GM19463 (cell line): ENCODE measurements around the gene SLC35D3.
A peak's percentile ranks its signal among the peaks of the same experiment; 100 is the strongest.
"Not testable (repeated sequence)": the region's sequence is repeated elsewhere in the genome, so short reads cannot be mapped to it uniquely, and the experiment has no call there.

Source experiments
- ATAC-seq: cut with Tn5 transposase; IDR thresholded peaks from one replicate; pipeline ENCODE4 v1.9.1; 2021; ENCODE audit warnings: mild to moderate bottlenecking, moderate library complexity; ENCODE audit not compliant: unreplicated experiment

The SLC35D3 gene

DNA sequence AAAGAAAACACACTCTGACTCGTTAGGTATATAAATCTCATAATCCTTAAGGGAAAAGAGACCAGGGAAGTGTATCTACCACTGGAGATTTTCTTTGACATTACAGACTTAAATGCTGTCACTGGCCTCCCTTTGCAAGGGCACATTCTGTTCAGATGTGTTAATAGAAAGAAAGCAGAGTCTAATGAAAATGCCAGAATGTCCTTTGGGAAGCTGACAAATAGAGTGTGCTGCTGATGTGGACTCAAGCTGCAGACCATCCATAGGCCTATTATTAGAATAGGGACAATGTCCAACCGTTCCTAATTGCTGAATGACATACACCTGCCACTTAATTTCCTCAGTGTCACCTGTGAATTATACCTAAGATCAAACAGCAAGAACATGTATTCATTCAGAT, 41.2 kb downstream of the SLC35D3 start:
- ATAC-seq = no peak

GRCh38 chr6:136964398-136964797, 42.3 kb downstream of the SLC35D3 start:
- no peak for ATAC-seq

- peak; percentile 97 for ATAC-seq
These were observed 46.0 kb downstream of the SLC35D3 start for GRCh38 chr6:136967876-136968752.

DNA sequence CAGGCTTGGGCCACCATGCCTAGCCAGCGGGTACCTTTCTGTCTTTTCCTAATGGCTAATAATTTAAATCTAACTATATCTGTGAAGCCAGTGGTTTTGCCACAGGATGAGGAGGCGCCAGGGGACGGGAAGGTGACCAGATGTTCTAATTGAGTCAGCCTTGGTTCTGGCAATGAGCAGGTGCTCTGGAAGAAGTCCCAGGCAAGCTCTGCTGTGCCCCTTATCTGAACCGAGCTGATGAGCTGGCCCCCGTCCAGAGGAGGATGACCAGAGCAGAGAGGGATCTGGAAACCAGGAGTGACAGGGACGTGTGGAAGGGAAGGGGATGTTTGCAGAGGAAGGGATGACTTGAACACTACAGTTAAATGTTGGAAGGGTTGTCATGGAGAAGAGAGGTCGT, 46.7 kb downstream of the SLC35D3 start:
- no peak for ATAC-seq

GRCh38 chr6:136969433-136969832, 47.3 kb downstream of the SLC35D3 start:
- ATAC-seq = no peak

- no peak for ATAC-seq
These were observed 47.8 kb downstream of the SLC35D3 start for GRCh38 chr6:136969930-136970329.

GRCh38 chr6:136971609-136972008, 49.5 kb downstream of the SLC35D3 start:
- no peak for ATAC-seq

GRCh38 chr6:136973781-136974180, 51.7 kb downstream of the SLC35D3 start:
- ATAC-seq = not testable (repeated sequence)
